CD4-positive, alpha-beta T cell treated with Interleukin-4 for 1 hour (primary cell): ENCODE data around the gene DCAKD.
"Not testable (repeated sequence)": the region's sequence is repeated elsewhere in the genome, so short reads cannot be mapped to it uniquely, and the experiment has no call there.

Experiments
- DNase-seq, 2 donors: peaks; one replicate each; pipeline ENCODE4 v3.0.0-alpha.2; 2020 to 2022

DCAKD gene

GRCh38 chr17:45061606-45062205 lies 10.3 kb upstream of the DCAKD start:
- no peak for DNase-seq

GRCh38 chr17:45060797-45061605 lies 9.6 kb upstream of the DCAKD start, which contains the start of gene NMT1:
NMT1 (plus strand) TSS chr17:45061317; CDS start chr17:45061330, 13 bp downstream.
- peak; percentile 98 to 99 for DNase-seq

GRCh38 chr17:45060382-45060796 lies 9.0 kb upstream of the DCAKD start:
- DNase-seq: no peak

GRCh38 chr17:45052052-45052772 lies 780 bp upstream of the DCAKD start:
- DNase-seq: peak; percentile 25 to 63

GRCh38 chr17:45051720-45052051 lies 254 bp upstream of the DCAKD start:
- DNase-seq: not testable (repeated sequence)

DNA sequence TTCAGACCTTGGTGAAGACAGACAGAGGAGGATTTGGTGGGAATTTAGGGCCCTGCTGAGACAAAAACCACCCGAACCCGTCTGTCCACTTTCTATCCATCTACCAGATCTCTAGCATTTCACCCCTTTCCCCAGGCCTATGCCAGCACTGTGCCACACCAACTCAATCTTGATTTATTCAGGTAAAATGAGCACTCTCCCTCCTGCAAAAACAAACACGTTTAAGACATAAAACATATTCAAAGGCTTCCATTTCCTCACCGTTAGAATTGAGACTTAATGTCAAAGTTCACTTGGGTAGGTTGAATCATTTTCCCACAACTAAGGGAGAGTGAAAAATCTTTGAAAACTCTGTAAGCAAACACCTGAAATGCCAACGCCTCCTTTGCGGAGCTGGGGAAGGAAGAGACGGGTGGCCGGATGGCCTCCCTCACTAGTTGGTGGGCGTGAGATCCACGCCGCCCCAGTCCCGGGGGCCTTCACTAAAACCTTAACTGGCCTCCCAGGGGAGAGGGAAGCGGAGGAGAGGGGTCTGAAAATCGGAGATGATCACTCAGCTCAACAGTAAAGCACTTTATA lies 862 bp downstream of the DCAKD start:
- DNase-seq: peak in 1 of 2 donors; percentile 20

DNA sequence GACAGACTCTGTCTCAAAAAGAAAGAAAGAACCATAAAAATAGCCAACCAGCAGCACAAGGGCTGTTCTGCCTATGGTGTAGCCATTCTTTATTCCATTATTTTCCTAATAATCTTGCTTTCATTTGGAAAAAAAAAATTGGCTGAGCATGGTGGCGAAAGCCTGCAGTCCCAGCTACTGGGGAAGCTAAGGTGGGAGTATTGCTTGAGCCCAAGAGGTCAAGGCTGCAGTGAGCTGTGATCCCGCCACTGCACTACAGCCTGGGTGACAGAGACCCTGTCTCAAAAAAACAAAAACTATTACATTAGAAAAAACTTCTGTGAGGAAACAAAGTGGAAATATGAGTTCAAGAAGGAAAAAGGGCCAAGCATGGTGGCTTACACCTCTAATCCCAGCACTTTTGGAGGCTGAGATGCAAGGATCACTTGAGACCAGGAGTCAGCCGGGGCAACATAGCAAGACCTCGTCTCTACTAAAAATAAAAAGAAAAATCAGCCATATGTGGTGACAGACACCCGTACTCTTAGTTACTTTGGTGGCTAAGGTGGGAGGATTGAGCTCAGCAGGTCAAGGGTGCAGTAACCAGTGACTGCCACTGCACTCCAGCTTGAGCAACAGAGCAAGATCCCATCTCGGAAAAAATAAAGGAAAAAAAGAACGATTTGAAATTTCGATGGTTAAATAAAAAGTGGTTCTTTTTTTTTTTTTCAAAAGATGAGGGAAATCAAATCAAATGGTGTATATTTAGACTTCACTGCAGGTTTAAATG lies 2.5 kb downstream of the DCAKD start:
- DNase-seq: peak in 1 of 2 donors; percentile 11

DNA sequence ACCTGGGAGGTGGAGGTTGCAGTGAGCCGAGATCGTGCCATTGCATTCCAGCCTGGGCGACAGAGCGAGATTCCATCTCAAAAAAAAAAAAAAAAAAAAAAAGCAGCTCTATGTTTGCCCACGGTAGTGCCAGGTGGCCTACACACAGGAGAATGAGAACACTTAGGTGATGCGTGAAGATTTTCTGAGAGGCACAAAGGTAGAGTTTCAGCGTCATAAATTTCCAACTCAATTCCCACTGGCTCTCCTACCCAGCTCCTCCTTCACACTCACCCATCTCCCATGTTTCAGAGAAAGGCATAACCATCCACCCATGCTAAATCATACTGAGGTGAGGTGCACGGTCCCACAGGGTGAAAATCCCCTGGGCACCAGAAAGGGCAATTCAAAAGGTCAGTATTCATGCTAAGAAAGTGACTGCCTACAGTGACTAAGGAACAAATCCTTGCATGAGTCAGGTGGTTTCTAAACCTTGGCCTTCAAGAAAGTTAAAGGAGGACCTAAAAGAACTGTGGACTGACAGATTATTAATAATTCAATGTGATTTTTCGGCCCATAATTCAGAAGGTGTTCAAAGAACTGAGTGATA lies 4.8 kb downstream of the DCAKD start:
- no peak for DNase-seq

DNA sequence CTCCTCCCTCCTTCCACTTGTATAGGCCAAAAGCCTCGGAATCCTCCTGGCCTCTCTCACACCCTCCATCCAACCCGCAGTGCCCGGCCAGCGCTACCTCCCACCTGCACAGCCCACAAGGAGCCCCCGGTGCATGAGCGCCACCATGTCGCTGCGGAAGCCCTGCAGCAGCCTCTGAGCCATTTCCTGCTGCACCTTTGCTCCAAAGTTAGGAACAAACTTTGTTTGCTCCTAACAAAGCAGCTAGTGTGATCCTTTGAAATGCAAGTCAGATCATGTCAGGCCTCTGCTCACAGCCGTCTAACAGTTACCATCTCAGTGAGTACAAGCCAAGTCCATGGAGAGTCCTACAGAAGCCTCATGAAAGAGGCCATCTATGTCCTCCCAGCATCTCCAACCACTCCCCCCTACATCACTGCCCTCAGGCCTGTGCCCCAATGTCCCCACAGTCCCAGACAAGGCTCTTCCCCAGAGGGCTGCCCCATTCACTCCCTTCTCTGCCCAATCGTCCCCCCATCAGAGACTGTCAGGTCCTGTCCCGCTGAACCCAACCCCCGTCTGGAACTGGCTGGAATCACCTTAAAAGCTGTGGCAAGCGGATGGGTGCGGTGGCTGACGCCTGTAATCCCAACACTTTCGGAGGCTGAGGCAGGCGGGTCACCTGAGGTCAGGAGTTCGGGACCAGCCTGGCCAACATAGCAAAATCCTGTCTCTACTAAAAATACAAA lies 7.5 kb downstream of the DCAKD start:
- DNase-seq: no peak

- DNase-seq: no peak
Measured at GRCh38 chr17:45042346-45043120, 8.9 kb downstream of the DCAKD start.

GRCh38 chr17:45040459-45040858 lies 11.0 kb downstream of the DCAKD start:
- DNase-seq: no peak

GRCh38 chr17:45038728-45039634 lies 12.5 kb downstream of the DCAKD start:
- DNase-seq: no peak

DNA sequence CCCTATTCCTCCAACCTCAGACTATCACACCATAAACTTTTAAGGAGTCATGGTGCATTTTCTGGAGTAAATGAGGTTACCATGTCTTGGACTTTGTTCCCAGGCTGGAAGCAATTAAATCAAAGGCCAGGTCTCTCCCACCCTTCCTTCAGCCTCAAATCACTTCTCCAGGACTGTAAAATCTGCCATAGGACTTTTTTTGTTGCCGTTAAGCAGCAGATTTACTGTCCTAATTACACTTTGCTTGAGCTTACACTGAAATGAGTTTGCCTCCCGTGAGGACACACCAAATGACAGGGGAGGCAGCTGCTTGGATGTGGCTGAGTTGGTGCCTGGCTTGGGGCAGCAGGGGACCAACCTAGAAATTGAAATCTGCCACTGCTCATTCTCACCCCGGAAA lies 14.7 kb downstream of the DCAKD start:
- no peak for DNase-seq

- no peak for DNase-seq
Measured at GRCh38 chr17:45035848-45036247, 15.6 kb downstream of the DCAKD start.

DNA sequence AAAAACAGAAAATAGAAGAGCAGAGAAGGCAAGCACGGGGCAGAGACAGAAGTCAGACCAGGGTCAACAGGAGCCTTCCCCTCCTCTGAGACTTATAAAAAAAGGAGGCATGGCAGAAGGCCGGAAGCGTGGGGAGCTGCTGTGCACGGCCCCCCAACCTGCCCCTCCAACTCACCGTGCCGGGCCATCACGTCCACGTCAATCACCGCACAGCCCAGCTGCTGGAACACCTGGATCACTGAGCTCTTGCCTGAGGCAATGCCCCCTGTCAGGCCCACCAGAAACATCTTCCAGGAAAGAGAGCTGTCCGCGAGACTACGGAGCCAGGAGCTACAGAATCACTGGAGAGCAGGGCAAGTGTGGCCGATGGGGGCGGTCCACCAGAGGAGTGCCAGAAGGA lies 16.8 kb downstream of the DCAKD start:
- DNase-seq: no peak

GRCh38 chr17:45032174-45032541 lies 19.3 kb downstream of the DCAKD start:
- no peak for DNase-seq

- no peak for DNase-seq
Measured at GRCh38 chr17:45031231-45032173, 19.9 kb downstream of the DCAKD start.

GRCh38 chr17:45030733-45031132 lies 20.7 kb downstream of the DCAKD start:
- no peak for DNase-seq
